Measurements from ENCODE around the gene MARK4. TPM values are rescaled to one million over a fixed set of nuclear protein-coding genes. Genes with fewer than 3 reads are reported as not detected.
"Not testable (repeated sequence)": the region's sequence is repeated elsewhere in the genome, so short reads cannot be mapped to it uniquely, and the experiment has no call there.

The MARK4 gene
- total and polyA plus RNA-seq, 8 donors: 8.8 to 120 (median 18.4) TPM

DNA sequence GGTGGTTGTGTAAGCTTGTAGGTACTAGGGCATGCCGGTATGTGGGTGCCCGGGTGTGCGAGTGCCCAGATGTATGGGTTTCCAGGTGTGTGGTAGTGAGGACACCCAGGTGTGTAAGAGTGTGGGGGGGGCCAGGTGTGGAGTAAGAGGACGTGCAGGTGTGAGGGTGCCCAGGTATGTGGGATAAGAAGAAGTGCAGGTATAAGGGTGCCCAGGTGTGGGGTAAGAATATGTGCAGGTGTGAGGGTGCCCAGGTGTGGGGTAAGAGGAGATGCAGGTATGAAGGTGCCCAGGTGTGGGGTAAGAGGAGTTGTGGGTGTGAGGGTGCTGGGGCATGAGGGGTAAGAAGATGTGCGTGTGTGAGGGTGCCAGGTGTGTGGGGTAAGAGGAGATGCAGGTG lies 14.3 kb downstream of the MARK4 start:
- peaks cover 0 to 76% (median 62%) of the 10 kb centered on the region in 4 donors for H3K36me3 ChIP-seq
- no peak for DNase-seq
- intact Hi-C loops (cut with DNase I; ENCODE audit: low total_unique reads): no loop called here
- 91 to 96% (median 94%) methylated on average over 5 of the region's 5 CpGs for WGBS, 5 donors
- no peaks in the 10 kb centered on the region for H3K4me1 ChIP-seq
- no peak overlapping the region for H3K4me3 ChIP-seq
- H3K27me3 ChIP-seq: no peaks in the 10 kb centered on the region
- H3K9me3 ChIP-seq: no peaks in the 10 kb centered on the region
- TF ChIP-seq, protein P1, sequence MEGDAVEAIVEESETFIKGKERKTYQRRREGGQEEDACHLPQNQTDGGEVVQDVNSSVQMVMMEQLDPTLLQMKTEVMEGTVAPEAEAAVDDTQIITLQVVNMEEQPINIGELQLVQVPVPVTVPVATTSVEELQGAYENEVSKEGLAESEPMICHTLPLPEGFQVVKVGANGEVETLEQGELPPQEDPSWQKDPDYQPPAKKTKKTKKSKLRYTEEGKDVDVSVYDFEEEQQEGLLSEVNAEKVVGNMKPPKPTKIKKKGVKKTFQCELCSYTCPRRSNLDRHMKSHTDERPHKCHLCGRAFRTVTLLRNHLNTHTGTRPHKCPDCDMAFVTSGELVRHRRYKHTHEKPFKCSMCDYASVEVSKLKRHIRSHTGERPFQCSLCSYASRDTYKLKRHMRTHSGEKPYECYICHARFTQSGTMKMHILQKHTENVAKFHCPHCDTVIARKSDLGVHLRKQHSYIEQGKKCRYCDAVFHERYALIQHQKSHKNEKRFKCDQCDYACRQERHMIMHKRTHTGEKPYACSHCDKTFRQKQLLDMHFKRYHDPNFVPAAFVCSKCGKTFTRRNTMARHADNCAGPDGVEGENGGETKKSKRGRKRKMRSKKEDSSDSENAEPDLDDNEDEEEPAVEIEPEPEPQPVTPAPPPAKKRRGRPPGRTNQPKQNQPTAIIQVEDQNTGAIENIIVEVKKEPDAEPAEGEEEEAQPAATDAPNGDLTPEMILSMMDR (IDR thresholded peaks at IDR 0.05): no peak
- TF ChIP-seq EP300 (IDR thresholded peaks at IDR 0.05) (no peak), POLR2AphosphoS5 (IDR thresholded peaks at IDR 0.05) (no peak), POLR2A (IDR thresholded peaks at IDR 0.05) (no peak)
- no peak overlapping the region for H3K27ac ChIP-seq

DNA sequence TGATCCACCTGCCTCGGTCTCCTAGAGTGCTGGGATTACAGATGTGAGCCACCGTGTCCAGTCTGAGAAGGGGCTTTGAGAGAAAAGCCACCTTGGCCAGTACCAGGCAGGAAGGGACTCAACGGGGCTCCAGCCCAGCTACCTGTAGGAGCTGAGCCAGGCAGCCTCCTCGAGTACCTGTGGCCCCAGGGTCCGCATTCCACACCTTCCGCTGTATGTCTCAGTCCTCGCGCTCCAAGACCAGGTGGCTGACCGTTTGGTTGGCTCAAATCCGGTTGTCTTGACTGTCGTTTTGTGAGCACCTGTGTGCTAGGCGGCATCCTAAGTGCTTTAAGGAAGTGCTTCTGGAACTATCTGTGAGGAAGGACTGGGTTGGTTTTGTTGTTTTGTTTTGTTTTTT lies 16.2 kb downstream of the MARK4 start:
- no peak for DNase-seq
- WGBS, 5 donors: 90 to 94% (median 92%) methylated on average over 11 to 12 of the region's 12 CpGs
- no peaks in the 10 kb centered on the region for H3K27me3 ChIP-seq
- H3K4me3 ChIP-seq: no peak overlapping the region
- H3K4me1 ChIP-seq: no peaks in the 10 kb centered on the region
- peaks cover 8 to 82% (median 72%) of the 10 kb centered on the region in 4 donors for H3K36me3 ChIP-seq
- intact Hi-C loops (cut with DNase I; ENCODE audit: low total_unique reads): no loop called here
- H3K9me3 ChIP-seq: no peaks in the 10 kb centered on the region
- TF ChIP-seq POLR2A (IDR thresholded peaks at IDR 0.05) (no peak), EP300 (IDR thresholded peaks at IDR 0.05) (no peak), POLR2AphosphoS5 (IDR thresholded peaks at IDR 0.05) (no peak)
- TF ChIP-seq, protein P1 (IDR thresholded peaks at IDR 0.05): no peak
- H3K27ac ChIP-seq: no peak overlapping the region

DNA sequence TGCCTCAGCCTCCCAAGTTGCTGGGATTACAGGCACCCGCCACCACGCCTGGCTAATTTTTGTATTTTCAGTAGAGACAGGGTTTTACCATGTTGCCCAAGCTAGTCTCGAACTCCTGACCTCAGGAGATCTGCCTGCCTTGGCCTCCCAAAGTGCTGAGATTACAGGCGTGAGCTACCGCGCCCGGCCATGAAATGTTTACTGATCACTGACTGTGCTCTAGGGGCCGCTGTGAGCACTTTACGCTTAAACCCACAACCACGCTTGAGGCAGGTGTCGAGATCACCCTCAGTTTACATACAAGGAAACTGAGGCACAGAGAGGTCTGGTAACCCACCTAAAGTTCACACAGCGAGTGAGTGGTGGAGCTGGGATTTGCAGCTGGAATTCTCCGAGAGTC lies 18.9 kb downstream of the MARK4 start:
- H3K36me3 ChIP-seq: peaks cover 8 to 94% (median 89%) of the 10 kb centered on the region in 4 donors
- H3K9me3 ChIP-seq; DNase-seq; H3K27ac ChIP-seq; intact Hi-C loops (cut with DNase I; ENCODE audit: low total_unique reads); H3K4me3 ChIP-seq; H3K27me3 ChIP-seq; H3K4me1 ChIP-seq: not testable (repeated sequence)
- 86 to 89% (median 88%) methylated on average over 13 of the region's 13 CpGs for WGBS, 5 donors

DNA sequence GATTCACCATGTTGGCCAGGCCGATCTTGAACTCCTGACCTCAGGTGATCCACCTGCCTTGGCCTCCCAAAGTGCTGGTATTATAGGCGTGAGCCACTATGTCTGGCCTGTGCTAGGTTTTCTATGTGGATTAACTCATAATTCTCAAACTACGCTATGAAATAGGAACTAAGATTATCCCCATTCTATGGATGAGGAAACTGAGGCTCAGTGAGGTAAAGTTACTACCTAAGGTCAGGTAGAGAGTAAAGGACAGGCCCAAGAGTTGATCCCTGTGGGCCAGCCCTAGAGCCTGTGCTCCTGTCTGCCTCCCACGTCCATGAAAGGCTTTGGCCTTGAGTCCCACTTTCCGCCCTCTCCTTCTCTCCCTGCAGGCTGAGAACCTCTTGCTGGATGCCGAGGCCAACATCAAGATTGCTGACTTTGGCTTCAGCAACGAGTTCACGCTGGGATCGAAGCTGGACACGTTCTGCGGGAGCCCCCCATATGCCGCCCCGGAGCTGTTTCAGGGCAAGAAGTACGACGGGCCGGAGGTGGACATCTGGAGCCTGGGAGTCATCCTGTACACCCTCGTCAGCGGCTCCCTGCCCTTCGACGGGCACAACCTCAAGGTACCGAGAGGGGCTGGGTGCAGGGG lies 20.1 kb downstream of the MARK4 start:
- Histone ChIP-seq H3K27me3 (no peaks in the 10 kb centered on the region), H3K27ac (no peak overlapping the region), H3K9me3 (no peaks in the 10 kb centered on the region), H3K36me3 (peaks cover 8 to 100% (median 94%) of the 10 kb centered on the region in 4 donors), H3K4me1 (no peaks in the 10 kb centered on the region), H3K4me3 (no peak overlapping the region)
- no peak for DNase-seq
- TF ChIP-seq POLR2A (IDR thresholded peaks at IDR 0.05) (no peak), POLR2AphosphoS5 (IDR thresholded peaks at IDR 0.05) (no peak), EP300 (IDR thresholded peaks at IDR 0.05) (no peak)
- TF ChIP-seq, protein P1 (IDR thresholded peaks at IDR 0.05): no peak
- WGBS, 5 donors: 87 to 94% (median 91%) methylated on average over 20 to 21 of the region's 21 CpGs
- intact Hi-C loops (cut with DNase I; ENCODE audit: low total_unique reads): no loop called here

DNA sequence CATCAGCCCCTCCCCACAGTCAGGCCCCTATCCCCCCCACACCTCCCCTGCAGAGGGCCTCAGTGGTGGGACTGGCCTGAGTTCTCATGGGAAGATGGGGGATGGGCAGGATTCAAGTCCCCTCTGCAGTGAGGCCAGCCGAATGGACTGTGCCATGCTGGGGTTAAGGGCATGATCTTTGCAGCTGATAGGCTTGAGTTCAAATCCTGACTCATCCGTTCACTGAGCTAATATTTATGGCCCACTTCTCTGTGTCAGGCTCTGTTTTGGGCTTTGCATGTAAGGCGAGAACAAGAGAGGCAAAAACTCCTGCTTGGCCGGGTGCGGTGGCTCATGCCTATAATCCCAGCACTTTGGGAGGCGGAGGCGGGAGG lies 20.7 kb downstream of the MARK4 start:
- H3K36me3 ChIP-seq: peaks cover 8 to 97% (median 95%) of the 10 kb centered on the region in 4 donors
- no peak overlapping the region for H3K4me3 ChIP-seq
- H3K27ac ChIP-seq: no peak overlapping the region
- no peaks in the 10 kb centered on the region for H3K27me3 ChIP-seq
- no peak for DNase-seq
- no peaks in the 10 kb centered on the region for H3K9me3 ChIP-seq
- 72 to 80% (median 76%) methylated on average over 7 of the region's 7 CpGs for WGBS, 5 donors
- no peak for TF ChIP-seq EP300 (IDR thresholded peaks at IDR 0.05)
- no peak for TF ChIP-seq POLR2A (IDR thresholded peaks at IDR 0.05)
- TF ChIP-seq, protein P1 (IDR thresholded peaks at IDR 0.05): no peak
- TF ChIP-seq POLR2AphosphoS5 (IDR thresholded peaks at IDR 0.05): no peak
- intact Hi-C loops (cut with DNase I; ENCODE audit: low total_unique reads): no loop called here
- no peaks in the 10 kb centered on the region for H3K4me1 ChIP-seq
